GM21619 (cell line): ENCODE measurements around the gene TSHR.

Experiments
- ATAC-seq: cut with Tn5 transposase; IDR thresholded peaks from one replicate; pipeline ENCODE4 v1.9.1; 2021; ENCODE audit not compliant: unreplicated experiment

TSHR gene

DNA sequence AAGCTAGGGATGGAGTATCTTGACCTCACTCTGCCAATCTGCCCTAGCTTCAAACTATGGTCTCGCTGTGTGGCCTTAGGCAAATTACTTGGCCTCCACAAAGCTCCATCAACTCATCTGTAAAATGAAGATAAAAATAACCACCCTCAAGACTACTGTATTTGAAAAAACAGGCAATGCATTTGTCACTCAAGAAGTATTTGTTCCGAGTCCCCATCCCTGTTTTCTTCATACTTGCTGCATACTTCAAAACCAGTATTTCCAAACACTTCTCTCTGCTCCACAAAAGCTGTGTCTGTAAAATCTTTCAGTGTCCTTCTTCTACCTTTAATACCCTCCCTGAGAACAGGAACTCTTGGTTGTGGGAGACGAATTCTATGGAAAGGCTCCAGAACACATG, 217.5 kb downstream of the TSHR start:
- ATAC-seq, result peak; percentile 21

- no peak for ATAC-seq
Observed at GRCh38 chr14:81176241-81176640, 220.8 kb downstream of the TSHR start.

- no peak for ATAC-seq
Observed at GRCh38 chr14:81177225-81177624, 221.8 kb downstream of the TSHR start.

DNA sequence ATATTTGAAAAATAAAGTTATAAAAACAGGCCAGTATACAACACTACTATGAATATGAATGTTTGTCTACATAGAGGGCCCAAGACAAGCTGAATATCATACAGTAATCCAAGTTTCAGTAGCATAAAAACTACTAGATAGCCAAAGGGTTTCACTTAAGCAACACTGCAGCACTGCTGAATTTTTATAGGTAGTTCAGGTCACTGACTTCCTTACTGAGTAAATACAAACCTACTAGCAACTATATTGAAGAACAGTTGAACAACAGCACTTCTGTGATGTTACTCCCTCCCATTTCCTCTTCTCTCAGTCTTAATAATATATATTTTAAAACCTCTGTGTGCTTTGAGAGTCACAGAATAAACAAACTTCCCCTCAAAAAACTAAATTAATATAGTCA, 222.6 kb downstream of the TSHR start:
- peak; percentile 65 for ATAC-seq

- no peak for ATAC-seq
Observed at GRCh38 chr14:81179631-81180030, 224.2 kb downstream of the TSHR start.

GRCh38 chr14:81187832-81188522, 232.6 kb downstream of the TSHR start:
- peak; percentile 95 for ATAC-seq

GRCh38 chr14:81192594-81192993, 237.2 kb downstream of the TSHR start:
- ATAC-seq, result no peak

DNA sequence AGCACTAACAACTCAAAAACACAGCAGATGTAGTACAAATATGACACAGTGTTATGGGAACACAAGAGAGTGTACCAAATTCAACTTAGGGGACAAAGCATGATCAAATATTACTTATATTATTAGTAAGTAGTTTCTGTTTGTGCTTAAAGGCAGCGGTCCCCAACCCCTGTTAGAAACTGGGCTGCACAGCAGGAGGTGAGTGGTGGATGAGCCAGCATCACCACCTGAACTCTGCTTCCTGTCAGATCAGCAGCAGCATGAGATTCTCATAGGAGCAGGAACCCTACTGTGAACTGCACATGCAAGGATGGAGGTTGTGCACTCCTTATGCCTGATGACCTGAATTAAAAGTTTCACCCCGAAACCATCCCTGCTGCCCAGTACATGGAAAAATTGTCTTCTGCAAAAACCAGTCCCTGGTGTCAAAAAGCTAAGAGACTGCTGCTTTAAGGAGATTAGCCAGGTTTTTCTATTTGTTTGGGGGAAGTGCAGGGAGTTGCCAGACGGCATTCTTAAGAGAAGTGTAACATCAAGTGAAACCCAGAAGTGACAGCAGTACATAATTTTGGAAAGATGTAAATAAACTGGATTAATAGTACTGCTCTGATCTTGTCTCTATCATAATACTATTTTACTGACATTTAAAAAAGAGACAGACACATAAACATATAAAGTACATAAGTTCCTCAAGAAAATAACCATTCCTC, 238.7 kb downstream of the TSHR start:
- ATAC-seq, result peak; percentile 72
